Adrenal gland (tissue), 12 donors: ENCODE results near the gene SAFB2. TPM values are rescaled to one million over a fixed set of nuclear protein-coding genes. Genes with fewer than 3 reads are reported as not detected.

Experiments used
- DNase-seq, 7 donors: peaks; one replicate each; pipeline ENCODE4 v3.0.0-alpha.2; 2019 to 2020
- H3K27ac ChIP-seq, 5 donors: fragments of 200-600 bp; sonication (generic) in 4 of 5; 1 replicate in 3 of 5; 2 replicates in 2 of 5; pipeline versions ENCODE4 v1.5.1 to v1.8.0; 2016 to 2020; ENCODE audit warnings: mild to moderate bottlenecking in 1 of 5
- H3K27me3 ChIP-seq: fragments of 200-600 bp; 2 replicates; pipeline ENCODE4 v1.8.0; 2021
- H3K36me3 ChIP-seq, 2 donors: fragments of 200-600 bp; replicated peaks in 1 of 2; 1 replicate in 1 of 2; 2 replicates in 1 of 2; pipeline versions ENCODE4 v1.5.1 to v1.8.0; 2018 to 2022
- H3K4me1 ChIP-seq, 2 donors: fragments of 200-600 bp; replicated peaks in 1 of 2; 1 replicate in 1 of 2; 2 replicates in 1 of 2; pipeline versions ENCODE4 v1.5.1 to v1.8.0; 2018 to 2021
- H3K4me3 ChIP-seq, 4 donors: fragments of 200-600 bp; sonication (generic) in 3 of 4; one replicate each; pipeline ENCODE4 v1.5.1; 2016 to 2018
- H3K9me3 ChIP-seq, 3 donors: fragments of 200-600 bp; sonication (generic) in 1 of 3; replicated peaks in 1 of 3; 1 replicate in 2 of 3; 2 replicates in 1 of 3; pipeline versions ENCODE4 v1.5.1 to v1.8.0; 2016 to 2021
- CTCF ChIP-seq, 6 experiments: fragments of 450-650 bp in 4 of 6; fragments of 200-600 bp in 2 of 6; sonication (generic) in 1 of 6; IDR thresholded peaks; 1 replicate in 5 of 6; 2 replicates in 1 of 6; pipeline versions ENCODE4 v1.5.1 to v1.8.0; 2016 to 2021; ENCODE audit warnings: antibody characterized with exemption in 6 of 6, mild to moderate bottlenecking in 2 of 6, moderate library complexity in 1 of 6
- POLR2A ChIP-seq, 2 donors: fragments of 450-650 bp; IDR thresholded peaks; one replicate each; pipeline ENCODE4 v1.6.1; 2017; ENCODE audit warnings: antibody characterized with exemption in 2 of 2, mild to moderate bottlenecking in 2 of 2, moderate library complexity in 1 of 2
- WGBS, 4 donors: extraction: QIAGEN DNeasy Blood & Tissue Kit in 2 of 4; methylation state at CpG; one replicate each; pipeline versions ENCODE4 v1.1.5 to v1.1.7; 2013 to 2017; 5-methylcytosine and 5-hydroxymethylcytosine counted together
- intact Hi-C, 2 donors: fragments of 100-400 bp; cut with DNase I; formaldehyde crosslinking; loops; one replicate each; pipeline versions ENCODE4 v1.14.1 to v1.15.0; 2022 to 2023
- polyA plus RNA-seq, 3 donors: library from polyadenylated mRNA; stranded (reverse); fragments of 200-250 nt in 2 of 3; fragments of 350-450 nt in 1 of 3; fragmentation: Illumina TruSeq in 1 of 3; extraction: RNeasy Lipid Tissue Mini Kit (QIAGEN cat#74804) in 1 of 3; gene quantifications; one replicate each; pipeline ENCODE4 v1.2.3, GENCODE V29; 2013 to 2014
- total RNA-seq, 9 donors: library from RNA; depleted of rRNA in 4 of 9; stranded (reverse); fragments of >200 nt in 4 of 9; fragments of 120-200 nt in 1 of 9; fragmentation: NEBNext Ultra II Directional in 1 of 9; extraction: Animal tissue kit (Norgen Biotek cat#: 25700) in 1 of 9; gene quantifications; one replicate each; pipeline versions ENCODE4 v1.1.0 to v1.2.4, GENCODE V29; 2013 to 2023
- donor health status: healthy with polysubstance abuse.
- donor health status: Bipolar disorder and iron deficiency.
- donor health status: DM: yes; HTN: yes; CAD: no.
- donor health status: DM: no; HTN: no; CAD: no.
- donor health status: DM: no; HTN: no; CAD: no.
- donor health status: DM: yes; HTN: yes; CAD: no.

Gene SAFB2
- total and polyA plus RNA-seq, 12 donors: 27.1 to 254 (median 65.2) TPM

GRCh38 chr19:5592531-5593342 is 29.8 kb downstream of the SAFB2 start:
- no peak for DNase-seq
- intact Hi-C loops: no loop called here
- Histone ChIP-seq H3K27me3 (no peaks in the 10 kb centered on the region), H3K27ac (no peak overlapping the region), H3K36me3 (peaks cover 0 to 100% of the 10 kb centered on the region in 2 donors), H3K4me1 (peaks cover 0 to 5% of the 10 kb centered on the region in 2 donors), H3K9me3 (no peaks in the 10 kb centered on the region), H3K4me3 (no peak overlapping the region)
- WGBS, 4 donors: 86 to 91% (median 88%) methylated on average over 22 to 24 of the region's 24 CpGs
- no peak for TF ChIP-seq CTCF (IDR thresholded peaks at IDR 0.05)
- TF ChIP-seq POLR2A (IDR thresholded peaks at IDR 0.05): no peak

- intact Hi-C loops: no loop called here
- no peaks in the 10 kb centered on the region for H3K9me3 ChIP-seq
- DNase-seq: no peak
- no peak overlapping the region for H3K27ac ChIP-seq
- H3K27me3 ChIP-seq: no peaks in the 10 kb centered on the region
- H3K36me3 ChIP-seq: peaks cover 0 to 100% of the 10 kb centered on the region in 2 donors
- WGBS, 4 donors: 91 to 95% (median 92%) methylated on average over 5 to 17 of the region's 17 CpGs
- peaks cover 0 to 5% of the 10 kb centered on the region in 2 donors for H3K4me1 ChIP-seq
- TF ChIP-seq POLR2A (IDR thresholded peaks at IDR 0.05): no peak
- no peak for TF ChIP-seq CTCF (IDR thresholded peaks at IDR 0.05)
- no peak overlapping the region for H3K4me3 ChIP-seq
Measured at GRCh38 chr19:5591476-5591875, 31.1 kb downstream of the SAFB2 start.

GRCh38 chr19:5590865-5591154 is 31.8 kb downstream of the SAFB2 start:
- no peak for DNase-seq
- Histone ChIP-seq H3K36me3 (peaks cover 0 to 97% of the 10 kb centered on the region in 2 donors), H3K9me3 (no peaks in the 10 kb centered on the region), H3K4me1 (peaks cover 0 to 12% of the 10 kb centered on the region in 2 donors), H3K27ac (no peak overlapping the region), H3K4me3 (no peak overlapping the region), H3K27me3 (no peaks in the 10 kb centered on the region)
- 91 to 94% (median 92%) methylated on average over 2 to 9 of the region's 9 CpGs for WGBS, 4 donors
- intact Hi-C loops: no loop called here
- TF ChIP-seq CTCF (IDR thresholded peaks at IDR 0.05) (no peak), POLR2A (IDR thresholded peaks at IDR 0.05) (no peak)

GRCh38 chr19:5590151-5590864 is 32.3 kb downstream of the SAFB2 start:
- intact Hi-C loops: no loop called here
- WGBS, 4 donors: 87 to 91% (median 90%) methylated on average over 17 to 22 of the region's 22 CpGs
- Histone ChIP-seq H3K27me3 (no peaks in the 10 kb centered on the region), H3K9me3 (no peaks in the 10 kb centered on the region), H3K27ac (no peak overlapping the region), H3K4me1 (peaks cover 0 to 17% of the 10 kb centered on the region in 2 donors), H3K36me3 (peaks cover 0 to 92% of the 10 kb centered on the region in 2 donors), H3K4me3 (no peak overlapping the region)
- TF ChIP-seq POLR2A (IDR thresholded peaks at IDR 0.05) (no peak), CTCF (IDR thresholded peaks at IDR 0.05) (no peak)
- no peak for DNase-seq
